ENCODE results near the gene AFAP1. TPM values are rescaled to one million over a fixed set of nuclear protein-coding genes. Genes with fewer than 3 reads are reported as not detected.

The AFAP1 gene
- total RNA-seq, 1 experiment from 2014 or later = 13.9 TPM

GRCh38 chr4:7868892-7869471, 70.7 kb downstream of the AFAP1 start:
- Histone ChIP-seq H3K9me3 (replicated peaks) (no peaks in the 10 kb centered on the region), H3K4me1 (peaks cover 23% of the 10 kb centered on the region), H3K36me3 (no peaks in the 10 kb centered on the region), H3K27me3 (no peaks in the 10 kb centered on the region), H3K27ac (no peak overlapping the region), H3K4me3 (no peak overlapping the region)
- no peak for DNase-seq

- H3K27me3 ChIP-seq = no peaks in the 10 kb centered on the region
- H3K4me1 ChIP-seq = peaks cover 23% of the 10 kb centered on the region
- no peaks in the 10 kb centered on the region for H3K36me3 ChIP-seq
- no peak for DNase-seq
- no peak overlapping the region for H3K27ac ChIP-seq
- no peak overlapping the region for H3K4me3 ChIP-seq
- H3K9me3 ChIP-seq (replicated peaks) = no peaks in the 10 kb centered on the region
Measured at GRCh38 chr4:7868436-7868775, 71.3 kb downstream of the AFAP1 start.

GRCh38 chr4:7867701-7868435, 71.8 kb downstream of the AFAP1 start:
- H3K4me1 ChIP-seq = peaks cover 23% of the 10 kb centered on the region
- DNase-seq = no peak
- H3K27me3 ChIP-seq = no peaks in the 10 kb centered on the region
- no peak overlapping the region for H3K4me3 ChIP-seq
- no peaks in the 10 kb centered on the region for H3K36me3 ChIP-seq
- H3K9me3 ChIP-seq (replicated peaks) = no peaks in the 10 kb centered on the region
- no peak overlapping the region for H3K27ac ChIP-seq

- H3K27me3 ChIP-seq = no peaks in the 10 kb centered on the region
- H3K27ac ChIP-seq = no peak overlapping the region
- peaks cover 19% of the 10 kb centered on the region for H3K4me1 ChIP-seq
- H3K9me3 ChIP-seq (replicated peaks) = no peaks in the 10 kb centered on the region
- no peak for DNase-seq
- H3K4me3 ChIP-seq = no peak overlapping the region
- no peaks in the 10 kb centered on the region for H3K36me3 ChIP-seq
Measured at GRCh38 chr4:7867191-7867590, 72.5 kb downstream of the AFAP1 start.

- H3K36me3 ChIP-seq = no peaks in the 10 kb centered on the region
- H3K27me3 ChIP-seq = no peaks in the 10 kb centered on the region
- no peak overlapping the region for H3K4me3 ChIP-seq
- DNase-seq = no peak
- peaks cover 23% of the 10 kb centered on the region for H3K4me1 ChIP-seq
- no peak overlapping the region for H3K27ac ChIP-seq
- no peaks in the 10 kb centered on the region for H3K9me3 ChIP-seq (replicated peaks)
Measured at GRCh38 chr4:7865533-7865932, 74.1 kb downstream of the AFAP1 start.

GRCh38 chr4:7864685-7865084, 75.0 kb downstream of the AFAP1 start:
- H3K27ac ChIP-seq = peak overlapping the region; percentile 63
- H3K4me3 ChIP-seq = no peak overlapping the region
- no peak for DNase-seq
- no peaks in the 10 kb centered on the region for H3K9me3 ChIP-seq (replicated peaks)
- H3K36me3 ChIP-seq = peaks cover 3% of the 10 kb centered on the region
- no peaks in the 10 kb centered on the region for H3K27me3 ChIP-seq
- H3K4me1 ChIP-seq = peaks cover 23% of the 10 kb centered on the region

- Histone ChIP-seq H3K4me3 (no peak overlapping the region), H3K4me1 (peaks cover 23% of the 10 kb centered on the region), H3K27ac (peak overlapping the region; percentile 63), H3K27me3 (no peaks in the 10 kb centered on the region), H3K9me3 (replicated peaks) (no peaks in the 10 kb centered on the region), H3K36me3 (peaks cover 3% of the 10 kb centered on the region)
- DNase-seq = peak; percentile 76 to 86
Measured at GRCh38 chr4:7863911-7864681, 75.6 kb downstream of the AFAP1 start.

GRCh38 chr4:7862561-7863192, 77.0 kb downstream of the AFAP1 start:
- H3K4me1 ChIP-seq = peaks cover 23% of the 10 kb centered on the region
- no peak for DNase-seq
- peaks cover 3% of the 10 kb centered on the region for H3K36me3 ChIP-seq
- no peaks in the 10 kb centered on the region for H3K9me3 ChIP-seq (replicated peaks)
- H3K27me3 ChIP-seq = no peaks in the 10 kb centered on the region
- H3K27ac ChIP-seq = no peak overlapping the region
- no peak overlapping the region for H3K4me3 ChIP-seq

GRCh38 chr4:7861440-7861881, 78.2 kb downstream of the AFAP1 start:
- no peak overlapping the region; the same call in 1 of the 2 replicates for H3K27ac ChIP-seq
- DNase-seq = no peak
- H3K9me3 ChIP-seq (replicated peaks) = no peaks in the 10 kb centered on the region
- H3K27me3 ChIP-seq = no peaks in the 10 kb centered on the region
- peaks cover 23% of the 10 kb centered on the region for H3K4me1 ChIP-seq
- peaks cover 3% of the 10 kb centered on the region for H3K36me3 ChIP-seq
- no peak overlapping the region for H3K4me3 ChIP-seq

- Histone ChIP-seq H3K36me3 (peaks cover 3% of the 10 kb centered on the region), H3K27ac (no peak overlapping the region), H3K27me3 (no peaks in the 10 kb centered on the region), H3K4me3 (no peak overlapping the region), H3K9me3 (replicated peaks) (no peaks in the 10 kb centered on the region), H3K4me1 (peaks cover 23% of the 10 kb centered on the region)
- DNase-seq = no peak
Measured at GRCh38 chr4:7860600-7861163, 79.0 kb downstream of the AFAP1 start.

- peaks cover 15% of the 10 kb centered on the region for H3K4me1 ChIP-seq
Measured at GRCh38 chr4:7859326-7859725, 80.3 kb downstream of the AFAP1 start.

GRCh38 chr4:7858498-7858897, 81.2 kb downstream of the AFAP1 start:
- DNase-seq = no peak
- Histone ChIP-seq H3K9me3 (replicated peaks) (no peaks in the 10 kb centered on the region), H3K27me3 (no peaks in the 10 kb centered on the region), H3K4me1 (peaks cover 12% of the 10 kb centered on the region; the same call in 1 of the 2 replicates), H3K4me3 (no peak overlapping the region), H3K36me3 (peaks cover 3% of the 10 kb centered on the region), H3K27ac (no peak overlapping the region)

More at GRCh38 chr4:7859326-7859725, 80.3 kb downstream of the AFAP1 start:
- Histone ChIP-seq H3K27ac (no peak overlapping the region), H3K27me3 (no peaks in the 10 kb centered on the region), H3K9me3 (replicated peaks) (no peaks in the 10 kb centered on the region), H3K4me3 (no peak overlapping the region), H3K36me3 (peaks cover 3% of the 10 kb centered on the region)
- no peak for DNase-seq

- H3K4me1 ChIP-seq = peaks cover 12% of the 10 kb centered on the region; the same call in 1 of the 2 replicates
- no peaks in the 10 kb centered on the region for H3K27me3 ChIP-seq
- no peaks in the 10 kb centered on the region for H3K9me3 ChIP-seq (replicated peaks)
- no peak overlapping the region for H3K4me3 ChIP-seq
- no peak overlapping the region for H3K27ac ChIP-seq
- no peak for DNase-seq
- peaks cover 3% of the 10 kb centered on the region for H3K36me3 ChIP-seq
Measured at GRCh38 chr4:7857993-7858392, 81.7 kb downstream of the AFAP1 start.

- Histone ChIP-seq H3K4me3 (no peak overlapping the region), H3K4me1 (peaks cover 12% of the 10 kb centered on the region; the same call in 1 of the 2 replicates), H3K36me3 (peaks cover 3% of the 10 kb centered on the region), H3K9me3 (replicated peaks) (no peaks in the 10 kb centered on the region), H3K27me3 (no peaks in the 10 kb centered on the region), H3K27ac (no peak overlapping the region)
- peak in 1 of 2 experiments; percentile 20 for DNase-seq
Measured at GRCh38 chr4:7857238-7857701, 82.4 kb downstream of the AFAP1 start.

All from SJCRH30 (cell line).